SKM-1 (cell line): ENCODE data around the gene HOXA9.

Source experiments
- DNase-seq: peaks from one replicate; lab custom pipeline; 2025; ENCODE audit not compliant: unreplicated experiment; lab: John Stamatoyannopoulos, UW

Gene HOXA9

DNA sequence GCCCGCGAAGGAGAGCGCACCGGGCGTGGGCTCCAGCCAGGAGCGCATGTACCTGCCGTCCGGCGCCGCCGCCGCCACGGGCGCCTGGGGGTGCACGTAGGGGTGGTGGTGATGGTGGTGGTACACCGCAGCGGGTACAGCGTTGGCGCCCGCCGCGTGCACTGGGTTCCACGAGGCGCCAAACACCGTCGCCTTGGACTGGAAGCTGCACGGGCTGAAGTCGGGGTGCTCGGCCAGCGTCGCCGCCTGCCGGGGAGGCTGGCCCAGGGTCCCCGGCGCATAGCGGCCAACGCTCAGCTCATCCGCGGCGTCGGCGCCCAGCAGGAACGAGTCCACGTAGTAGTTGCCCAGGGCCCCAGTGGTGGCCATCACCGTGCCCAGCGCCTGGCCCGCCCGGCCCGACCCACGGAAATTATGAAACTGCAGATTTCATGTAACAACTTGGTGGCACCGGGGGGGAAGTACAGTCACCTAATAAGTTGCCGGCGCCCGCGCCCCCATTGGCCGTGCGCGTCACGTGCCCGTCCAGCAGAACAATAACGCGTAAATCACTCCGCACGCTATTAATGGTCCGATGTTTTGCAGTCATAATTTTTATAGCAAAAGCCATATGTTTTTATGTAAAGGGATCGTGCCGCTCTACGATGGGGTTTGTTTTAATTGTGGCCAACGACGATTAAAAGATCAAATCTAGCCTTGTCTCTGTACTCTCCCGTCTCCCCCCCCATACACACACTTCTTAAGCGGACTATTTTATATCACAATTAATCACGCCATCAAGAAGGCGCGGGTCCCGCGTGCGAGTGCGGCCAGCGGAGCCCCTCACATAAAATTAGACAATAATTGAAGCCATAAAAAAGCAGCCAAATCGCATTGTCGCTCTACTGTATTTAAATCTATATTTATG is at the start of gene HOXA9:
HOXA9 (minus strand) TSS at position 449 of the 907 bp plus-strand sequence; CDS start at position 369, 80 bp downstream.
- peak; percentile 71 for DNase-seq

GRCh38 chr7:27214239-27214950 is 49.1 kb upstream of the HOXA9 start:
- no peak for DNase-seq

DNA sequence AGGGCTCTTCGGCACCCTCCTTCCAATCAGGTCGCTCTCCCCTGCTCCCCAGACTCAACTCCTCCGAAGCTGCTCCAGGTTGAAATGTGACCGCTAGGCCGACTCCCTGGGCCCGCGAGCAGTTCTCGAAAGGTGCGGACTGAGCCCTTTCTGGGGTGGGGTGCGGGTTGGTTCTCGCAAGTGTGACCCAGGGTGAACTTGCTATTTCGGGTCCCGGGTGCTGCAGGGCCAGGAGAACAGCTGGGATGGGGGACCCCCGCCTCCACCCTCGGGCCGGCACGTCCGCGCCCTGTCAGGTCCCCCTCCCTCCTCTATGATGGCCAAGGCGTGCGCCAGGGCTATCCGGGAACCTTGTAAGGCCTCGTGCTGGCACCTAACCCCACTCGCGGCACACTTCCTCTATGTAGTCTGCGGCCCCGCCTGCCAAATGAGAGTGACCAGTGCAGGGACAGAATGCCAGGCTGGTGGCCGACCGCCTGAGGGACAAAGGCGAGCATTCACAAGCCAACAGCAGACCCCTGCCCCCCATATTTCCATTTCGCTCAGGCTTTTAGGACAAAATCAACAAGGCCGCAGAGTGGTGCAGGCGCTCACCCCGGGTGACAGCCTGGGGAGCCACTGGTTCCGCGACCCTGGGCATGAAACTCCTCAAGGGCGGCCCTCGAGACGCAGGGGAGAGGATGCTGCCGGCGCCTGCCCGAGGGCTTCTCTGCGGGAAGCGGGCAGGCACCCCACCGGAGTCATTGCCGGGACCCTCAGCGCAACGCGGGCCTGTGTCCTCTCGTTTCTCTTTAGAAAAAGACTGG is 48.3 kb upstream of the HOXA9 start:
- DNase-seq, result no peak

DNA sequence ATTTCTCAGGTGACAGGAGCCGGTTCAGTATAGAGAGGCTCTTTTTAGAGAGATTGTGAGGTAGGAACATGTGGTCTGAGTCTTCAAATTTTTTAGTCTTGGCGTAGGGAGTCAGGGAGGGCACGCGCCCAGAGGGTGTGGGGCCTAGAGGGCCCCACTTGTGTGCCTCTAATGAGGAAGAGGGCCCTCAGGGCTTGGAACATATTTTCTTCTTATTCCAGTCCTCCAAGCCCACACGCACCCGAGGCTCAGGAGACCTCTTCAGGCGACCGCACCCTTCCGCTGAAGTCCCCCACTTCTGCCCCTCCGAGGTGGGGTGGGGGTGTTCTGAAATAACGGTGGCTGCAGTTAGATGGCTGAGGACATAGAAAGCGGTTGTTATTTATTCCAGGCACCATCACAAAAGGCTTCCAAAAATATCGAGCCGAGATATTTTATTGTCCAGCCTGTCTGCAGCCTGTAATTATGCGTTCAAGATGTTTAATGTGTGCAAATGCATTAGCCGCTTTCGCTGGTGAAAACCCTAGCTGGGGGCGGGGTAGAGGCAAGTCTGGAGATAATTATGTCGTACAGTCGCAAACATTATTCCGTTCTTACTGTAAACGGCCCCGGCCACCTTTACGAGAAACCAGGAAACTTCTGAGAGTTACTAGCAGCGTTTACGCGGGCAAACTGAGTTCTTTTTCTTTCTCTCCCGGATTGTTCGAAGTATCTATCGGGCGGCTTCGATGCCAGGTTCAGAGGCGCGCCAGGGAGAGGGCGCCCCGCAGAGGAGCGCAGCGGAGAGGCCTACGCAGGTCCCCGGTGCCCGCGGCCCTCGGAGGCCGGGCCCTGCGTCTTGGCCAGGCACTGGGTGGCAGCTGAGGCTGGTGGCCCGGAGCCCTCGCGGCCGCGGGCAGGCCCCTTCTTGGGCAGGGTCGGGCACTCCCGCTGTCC is 47.4 kb upstream of the HOXA9 start:
- DNase-seq, result no peak

- no peak for DNase-seq
Observed at GRCh38 chr7:27211764-27212204, 46.4 kb upstream of the HOXA9 start.

DNA sequence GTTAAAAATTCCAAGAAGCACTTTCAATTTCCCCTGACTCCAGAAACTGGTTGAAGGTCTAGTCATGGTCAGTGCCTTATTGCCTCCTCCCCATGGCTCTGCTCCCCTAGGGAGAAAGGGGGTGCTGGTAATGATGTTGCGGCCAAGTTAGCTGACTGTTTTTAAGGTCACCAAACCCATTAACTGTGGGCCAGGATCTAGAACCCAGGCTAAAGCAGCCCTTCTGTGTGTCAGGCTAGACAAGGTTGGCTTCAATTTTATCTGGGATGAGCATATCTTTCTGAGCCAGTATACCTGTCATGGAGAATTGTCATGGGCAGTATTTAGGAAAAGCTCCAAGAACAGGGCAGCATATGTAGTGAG is 45.7 kb upstream of the HOXA9 start:
- no peak for DNase-seq

GRCh38 chr7:27210441-27211083 is 45.2 kb upstream of the HOXA9 start:
- DNase-seq, result peak; percentile 45

GRCh38 chr7:27209933-27210440 is 44.6 kb upstream of the HOXA9 start:
- no peak for DNase-seq

DNA sequence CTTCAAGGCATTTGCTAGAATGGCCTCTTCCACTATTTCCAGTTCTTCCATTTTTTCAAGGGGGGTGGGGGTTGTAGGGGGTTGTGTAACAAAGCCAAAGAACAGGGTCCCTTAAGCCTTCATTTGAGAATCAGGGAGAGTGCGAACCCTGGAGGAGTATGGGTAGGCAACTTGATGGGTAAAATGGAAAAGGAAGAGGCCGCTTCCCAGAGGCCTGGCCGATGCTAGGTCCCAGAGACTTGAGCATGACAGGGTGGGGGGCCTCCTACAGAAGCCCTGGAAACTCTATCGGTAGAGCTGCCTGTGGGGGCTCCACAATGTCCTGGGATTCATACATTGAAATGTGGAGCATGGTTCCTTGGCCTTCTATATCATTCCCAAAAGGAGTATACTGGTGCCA is 43.7 kb upstream of the HOXA9 start:
- DNase-seq, result no peak

DNA sequence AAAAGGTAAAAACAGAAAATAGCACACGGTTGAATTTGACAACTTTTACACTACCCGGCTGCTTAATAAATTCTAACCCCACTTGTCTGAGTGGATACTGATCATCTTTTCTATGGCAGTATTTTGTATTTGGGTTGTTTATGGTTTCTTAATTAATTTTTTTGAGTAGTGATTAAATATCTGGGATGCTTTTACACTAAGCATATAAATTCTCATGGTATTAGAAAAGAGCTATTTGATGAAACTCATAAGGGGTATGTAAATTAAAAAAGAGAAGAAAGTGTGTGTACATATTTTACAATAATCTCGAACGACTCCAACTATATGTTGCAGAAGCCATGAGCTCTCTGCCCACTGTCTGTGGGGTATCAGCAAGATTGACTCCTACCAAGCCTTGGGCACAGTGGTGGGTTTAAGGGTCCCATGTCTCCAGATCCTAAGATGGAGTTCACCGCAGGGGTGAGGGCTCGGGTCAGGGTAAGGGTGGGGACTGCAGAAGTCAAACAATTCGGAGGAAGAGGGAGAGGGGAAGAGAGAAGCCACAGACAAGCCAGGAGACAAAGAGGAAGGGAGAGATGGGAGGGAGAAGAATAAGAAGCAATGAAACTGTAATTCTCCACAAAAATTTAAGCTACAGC is 42.1 kb upstream of the HOXA9 start:
- no peak for DNase-seq

DNA sequence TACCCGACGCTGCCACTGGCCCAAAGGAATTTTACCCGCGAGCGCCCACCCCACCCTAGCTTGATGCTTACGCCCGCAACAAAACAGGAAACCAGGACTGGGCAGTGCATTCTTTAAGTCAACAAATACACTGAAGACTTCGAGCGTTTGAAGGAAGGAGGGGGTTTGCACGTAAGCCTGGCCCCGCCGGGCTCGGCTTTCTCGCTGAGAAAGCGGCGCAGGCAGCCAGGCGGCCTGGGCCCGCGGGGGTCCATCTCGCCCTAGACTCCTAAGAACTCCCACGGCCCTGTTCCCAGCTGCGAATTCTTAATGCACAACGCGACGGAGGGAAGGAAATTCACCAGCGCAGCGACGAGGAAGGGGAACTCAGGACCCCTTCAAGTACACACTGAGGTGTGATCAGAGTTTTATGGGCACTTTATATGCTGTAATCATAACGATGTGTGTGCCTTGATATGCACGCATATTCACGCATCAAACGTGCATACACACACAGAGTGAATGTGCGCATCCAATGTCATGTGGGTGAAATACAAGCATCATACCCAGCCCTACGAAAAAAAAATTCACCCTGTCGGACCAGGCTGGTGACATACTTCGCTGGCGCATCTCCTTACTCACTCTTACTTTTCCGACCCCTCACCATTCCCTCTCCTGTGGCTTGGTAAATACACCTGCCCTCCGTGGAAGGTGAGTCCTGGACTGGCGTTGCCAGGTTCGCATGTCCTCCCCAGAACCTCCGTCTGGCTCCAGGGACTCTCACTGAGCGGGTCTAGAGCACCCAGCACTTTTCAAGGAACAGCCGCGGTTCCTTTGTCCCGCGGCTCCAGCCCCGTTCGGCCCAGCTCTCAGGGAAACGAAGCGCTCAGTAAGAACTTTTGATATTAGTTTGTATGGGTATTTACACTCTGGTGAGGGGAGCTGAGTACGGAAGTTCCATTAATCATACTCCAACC is 40.3 kb upstream of the HOXA9 start:
- no peak for DNase-seq

DNA sequence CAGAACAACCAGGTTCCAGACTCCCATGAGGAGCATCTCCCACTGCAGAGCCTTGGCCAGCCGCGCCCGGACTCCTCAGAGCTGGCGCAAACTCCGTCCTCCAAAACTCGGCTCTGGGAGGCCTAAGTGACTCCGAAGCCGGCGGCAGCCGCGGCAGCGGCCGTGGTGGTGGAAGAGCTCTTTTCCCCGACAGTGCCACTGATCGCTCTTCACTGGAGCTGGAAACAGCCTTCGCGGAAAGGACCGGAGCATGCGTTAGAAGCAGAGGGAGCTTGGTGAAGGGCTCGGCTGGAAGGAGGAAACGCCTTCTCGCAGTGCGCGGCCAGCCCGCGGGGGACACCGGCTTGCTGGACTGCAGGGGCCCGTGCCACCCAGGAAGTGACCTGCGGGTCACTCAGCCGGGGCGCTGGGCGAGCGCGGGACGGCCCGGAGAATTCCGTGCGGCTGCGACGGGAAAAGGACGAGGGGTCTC is 39.5 kb upstream of the HOXA9 start:
- no peak for DNase-seq

DNA sequence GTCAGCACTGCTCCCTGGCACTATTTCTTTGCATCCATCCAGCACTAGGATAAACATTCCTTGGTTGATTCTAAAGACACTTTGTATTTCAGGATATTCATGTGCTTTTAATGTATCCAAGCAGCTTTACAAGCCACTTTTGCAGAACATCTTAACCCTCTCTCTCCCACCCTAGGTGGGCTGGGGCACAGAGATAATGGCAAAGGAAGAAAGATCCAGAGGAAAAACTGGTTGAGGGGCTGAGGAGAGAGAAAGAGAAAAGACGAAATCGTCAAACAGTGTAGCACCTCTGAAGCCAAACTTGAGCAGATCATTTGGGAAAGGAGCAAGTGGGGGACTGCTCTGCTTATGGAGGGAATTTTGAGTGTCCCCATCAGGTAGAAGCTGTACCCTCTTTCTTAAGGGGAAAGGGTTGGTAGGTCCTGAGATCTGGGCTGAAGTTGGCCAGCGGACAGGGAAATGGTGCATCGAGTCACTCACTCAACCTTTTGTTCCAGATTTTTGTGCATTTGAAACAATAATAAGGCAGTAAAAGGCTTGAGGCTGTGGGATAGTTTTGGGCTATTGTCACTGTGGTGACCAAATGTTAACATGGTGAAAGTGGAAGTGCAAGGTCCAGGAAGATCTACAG is 38.7 kb upstream of the HOXA9 start:
- no peak for DNase-seq

- DNase-seq, result no peak
Observed at GRCh38 chr7:27203365-27203953, 38.1 kb upstream of the HOXA9 start.

GRCh38 chr7:27202862-27203134 is 37.5 kb upstream of the HOXA9 start:
- DNase-seq, result no peak

- no peak for DNase-seq
Observed at GRCh38 chr7:27202018-27202861, 36.9 kb upstream of the HOXA9 start.
